ENCODE results near the gene AQP9.

AQP9 gene

DNA sequence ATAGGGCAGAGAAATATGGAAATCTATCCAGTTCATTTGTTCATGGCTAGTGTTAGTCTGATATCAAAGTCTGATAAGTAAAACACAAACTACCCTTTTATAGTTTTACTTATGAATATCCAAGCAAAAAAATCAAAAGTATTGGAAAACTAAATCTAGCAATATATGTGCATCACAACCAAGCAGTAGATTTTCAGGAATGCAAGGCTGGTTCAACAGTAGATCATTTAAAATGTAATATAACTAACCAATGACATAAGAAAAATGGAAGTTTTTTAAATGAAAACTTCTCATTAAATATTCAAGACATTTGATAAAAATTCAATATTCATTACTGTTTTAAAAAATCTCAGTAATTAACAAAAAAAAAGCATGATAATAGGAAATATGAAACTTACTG, 12.8 kb upstream of the AQP9 start:
- Histone ChIP-seq H3K27ac (replicated peaks) (no peak overlapping the region), H3K4me3 (replicated peaks; ENCODE audit: insufficient read depth, low read length) (no peak overlapping the region), H3K27me3 (ENCODE audit: insufficient read depth, poor library complexity, severe bottlenecking) (no peaks in the 10 kb centered on the region)
- no peak for DNase-seq (ENCODE audit: low read depth in 1 of 2, low spot score in 1 of 2)
- TF ChIP-seq, protein P1, sequence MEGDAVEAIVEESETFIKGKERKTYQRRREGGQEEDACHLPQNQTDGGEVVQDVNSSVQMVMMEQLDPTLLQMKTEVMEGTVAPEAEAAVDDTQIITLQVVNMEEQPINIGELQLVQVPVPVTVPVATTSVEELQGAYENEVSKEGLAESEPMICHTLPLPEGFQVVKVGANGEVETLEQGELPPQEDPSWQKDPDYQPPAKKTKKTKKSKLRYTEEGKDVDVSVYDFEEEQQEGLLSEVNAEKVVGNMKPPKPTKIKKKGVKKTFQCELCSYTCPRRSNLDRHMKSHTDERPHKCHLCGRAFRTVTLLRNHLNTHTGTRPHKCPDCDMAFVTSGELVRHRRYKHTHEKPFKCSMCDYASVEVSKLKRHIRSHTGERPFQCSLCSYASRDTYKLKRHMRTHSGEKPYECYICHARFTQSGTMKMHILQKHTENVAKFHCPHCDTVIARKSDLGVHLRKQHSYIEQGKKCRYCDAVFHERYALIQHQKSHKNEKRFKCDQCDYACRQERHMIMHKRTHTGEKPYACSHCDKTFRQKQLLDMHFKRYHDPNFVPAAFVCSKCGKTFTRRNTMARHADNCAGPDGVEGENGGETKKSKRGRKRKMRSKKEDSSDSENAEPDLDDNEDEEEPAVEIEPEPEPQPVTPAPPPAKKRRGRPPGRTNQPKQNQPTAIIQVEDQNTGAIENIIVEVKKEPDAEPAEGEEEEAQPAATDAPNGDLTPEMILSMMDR (IDR thresholded peaks at IDR 0.05; ENCODE audit: insufficient read depth, low read length) = no peak
- TF ChIP-seq REST (IDR thresholded peaks at IDR 0.05; ENCODE audit: insufficient replicate concordance, low read depth) = no peak
- TF ChIP-seq GABPA (IDR thresholded peaks at IDR 0.05; ENCODE audit: low read depth) = no peak
- no peak for TF ChIP-seq POLR2AphosphoS5 (IDR thresholded peaks at IDR 0.05; ENCODE audit: low read depth)
- TF ChIP-seq SPI1 (IDR thresholded peaks at IDR 0.05; ENCODE audit: borderline replicate concordance, low read depth) = no peak

DNA sequence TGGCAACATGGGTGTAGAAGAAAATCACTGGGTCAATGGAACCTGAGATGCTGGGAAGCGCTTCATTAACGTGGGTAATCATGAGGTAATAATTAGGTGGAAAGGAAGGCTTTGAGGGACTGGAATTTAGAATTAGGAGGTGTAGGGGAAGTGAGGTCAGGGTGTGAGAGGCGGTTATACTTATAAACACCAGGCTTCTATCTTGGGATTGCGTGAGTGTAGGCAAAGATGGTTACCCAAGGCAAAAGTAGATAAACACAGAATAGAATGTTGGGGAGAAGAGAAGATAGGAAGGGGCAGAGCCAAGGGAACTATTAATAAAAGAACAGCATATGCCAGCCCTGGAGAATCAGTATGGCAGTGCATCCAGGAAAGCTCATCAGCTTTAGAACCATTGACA, 3.3 kb upstream of the AQP9 start:
- H3K27me3 ChIP-seq (ENCODE audit: insufficient read depth, poor library complexity, severe bottlenecking) = no peaks in the 10 kb centered on the region
- TF ChIP-seq REST (IDR thresholded peaks at IDR 0.05; ENCODE audit: insufficient replicate concordance, low read depth) (no peak), POLR2AphosphoS5 (IDR thresholded peaks at IDR 0.05; ENCODE audit: low read depth) (no peak), SPI1 (IDR thresholded peaks at IDR 0.05; ENCODE audit: borderline replicate concordance, low read depth) (no peak)
- no peak for DNase-seq (ENCODE audit: low read depth in 1 of 2, low spot score in 1 of 2)
- H3K27ac ChIP-seq (replicated peaks) = no peak overlapping the region
- no peak overlapping the region for H3K4me3 ChIP-seq (replicated peaks; ENCODE audit: insufficient read depth, low read length)

DNA sequence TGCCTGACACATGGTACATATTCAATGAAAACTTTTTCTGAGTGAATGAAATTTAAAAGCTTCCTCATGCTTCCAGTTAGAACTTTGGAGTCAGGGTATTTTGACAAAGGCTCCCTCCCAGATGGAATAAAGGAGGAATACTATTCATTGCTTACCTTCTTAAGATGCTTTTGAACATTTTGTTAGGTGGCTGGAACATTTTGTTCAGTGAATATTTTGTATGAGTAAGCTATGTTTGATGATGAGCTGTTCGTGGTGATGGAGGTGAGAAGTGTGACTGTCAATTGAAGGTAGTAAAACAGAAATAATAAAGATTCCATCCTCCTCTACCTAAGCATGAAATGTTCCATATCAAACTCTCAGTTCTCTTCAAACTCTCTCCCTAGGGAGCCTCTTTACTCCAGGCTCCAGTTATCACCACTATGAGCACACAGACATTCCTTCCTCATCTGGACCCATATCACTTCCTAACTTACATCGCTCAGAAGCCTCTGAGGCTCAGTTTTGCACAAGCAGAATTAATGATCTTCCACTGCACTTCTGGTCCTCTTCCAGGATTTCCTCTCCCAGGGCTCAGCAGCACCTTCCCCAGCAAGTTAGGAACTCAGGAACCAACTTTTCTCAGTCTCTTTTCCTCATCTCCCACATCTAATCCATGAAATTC, 2.5 kb upstream of the AQP9 start:
- TF ChIP-seq POLR2AphosphoS5 (IDR thresholded peaks at IDR 0.05; ENCODE audit: low read depth) (no peak), REST (IDR thresholded peaks at IDR 0.05; ENCODE audit: insufficient replicate concordance, low read depth) (no peak), GABPA (IDR thresholded peaks at IDR 0.05; ENCODE audit: low read depth) (no peak), SPI1 (IDR thresholded peaks at IDR 0.05; ENCODE audit: borderline replicate concordance, low read depth) (no peak)
- TF ChIP-seq, protein P1 (IDR thresholded peaks at IDR 0.05; ENCODE audit: insufficient read depth, low read length) = no peak
- Histone ChIP-seq H3K27ac (replicated peaks) (no peak overlapping the region), H3K27me3 (ENCODE audit: insufficient read depth, poor library complexity, severe bottlenecking) (no peaks in the 10 kb centered on the region), H3K4me3 (replicated peaks; ENCODE audit: insufficient read depth, low read length) (no peak overlapping the region)
- DNase-seq (ENCODE audit: low read depth in 1 of 2, low spot score in 1 of 2) = no peak
